SK-N-MC (cell line): ENCODE results near the gene FBXL16.

Experiments
- DNase-seq: peaks from one replicate; pipeline ENCODE4 v3.0.0-alpha.2; 2011; ENCODE audit warnings: low read depth, low spot score
- H3K27ac ChIP-seq: fragments of 200-600 bp; sonication (generic); 2 replicates; pipeline ENCODE4 v1.5.1; 2016; ENCODE audit warnings: mixed run types
- H3K36me3 ChIP-seq: fragments of 200-600 bp; sonication (generic); 2 replicates; pipeline ENCODE4 v1.6.1; 2017; ENCODE audit warnings: antibody characterized with exemption, low read length, mixed read lengths; ENCODE audit not compliant: insufficient read depth
- H3K4me3 ChIP-seq: fragments of 200-600 bp; sonication (generic); 2 replicates; pipeline ENCODE4 v1.5.1; 2016
- H3K9ac ChIP-seq: fragments of 200-600 bp; sonication (generic); 2 replicates; pipeline ENCODE4 v1.8.0; 2017; ENCODE audit warnings: mixed run types, mixed read lengths; ENCODE audit not compliant: insufficient read length
- H3K9me3 ChIP-seq: fragments of 200-600 bp; sonication (generic); 2 replicates; pipeline ENCODE4 v1.6.1; 2017; ENCODE audit warnings: low read depth, mild to moderate bottlenecking, antibody characterized with exemption, low read length, moderate library complexity, mixed read lengths
- EZH2 ChIP-seq: fragments of 200-600 bp; sonication (generic); IDR thresholded peaks from one replicate; pipeline ENCODE4 v1.6.1; 2017; ENCODE audit warnings: antibody characterized with exemption
- FOXP2 ChIP-seq: optimal IDR thresholded peaks from 2 replicates; pipeline ENCODE3; 2011; ENCODE audit warnings: mild to moderate bottlenecking, moderate library complexity; ENCODE audit not compliant: insufficient read depth; ENCODE audit errors: extremely low read length, control extremely low read depth
- POLR2AphosphoS5 ChIP-seq: IDR thresholded peaks from 2 replicates; pipeline ENCODE4 v1.6.1; 2012; ENCODE audit warnings: mild to moderate bottlenecking, low read depth, low read length, borderline replicate concordance

Gene FBXL16

GRCh38 chr16:708959-709358, 3.4 kb upstream of the FBXL16 start:
- TF ChIP-seq FOXP2 (no peak), POLR2AphosphoS5 (no peak), EZH2 (no peak)
- H3K27ac ChIP-seq, result no peak overlapping the region
- H3K36me3 ChIP-seq, result no peaks in the 10 kb centered on the region
- no peak overlapping the region for H3K4me3 ChIP-seq
- H3K9ac ChIP-seq, result no peak overlapping the region
- no peak for DNase-seq
- no peaks in the 10 kb centered on the region for H3K9me3 ChIP-seq

- Histone ChIP-seq H3K27ac (no peak overlapping the region), H3K36me3 (no peaks in the 10 kb centered on the region), H3K9me3 (no peaks in the 10 kb centered on the region), H3K4me3 (no peak overlapping the region), H3K9ac (no peak overlapping the region)
- TF ChIP-seq EZH2 (no peak), FOXP2 (no peak), POLR2AphosphoS5 (no peak)
- DNase-seq, result no peak
Observed at GRCh38 chr16:708019-708418, 2.4 kb upstream of the FBXL16 start.

GRCh38 chr16:707062-707538, 1.5 kb upstream of the FBXL16 start:
- TF ChIP-seq FOXP2, result no peak
- no peak for TF ChIP-seq EZH2
- TF ChIP-seq POLR2AphosphoS5, result no peak
- H3K9me3 ChIP-seq, result no peaks in the 10 kb centered on the region
- H3K9ac ChIP-seq, result no peak overlapping the region
- H3K27ac ChIP-seq, result no peak overlapping the region
- no peak overlapping the region for H3K4me3 ChIP-seq
- no peak for DNase-seq
- no peaks in the 10 kb centered on the region for H3K36me3 ChIP-seq

DNA sequence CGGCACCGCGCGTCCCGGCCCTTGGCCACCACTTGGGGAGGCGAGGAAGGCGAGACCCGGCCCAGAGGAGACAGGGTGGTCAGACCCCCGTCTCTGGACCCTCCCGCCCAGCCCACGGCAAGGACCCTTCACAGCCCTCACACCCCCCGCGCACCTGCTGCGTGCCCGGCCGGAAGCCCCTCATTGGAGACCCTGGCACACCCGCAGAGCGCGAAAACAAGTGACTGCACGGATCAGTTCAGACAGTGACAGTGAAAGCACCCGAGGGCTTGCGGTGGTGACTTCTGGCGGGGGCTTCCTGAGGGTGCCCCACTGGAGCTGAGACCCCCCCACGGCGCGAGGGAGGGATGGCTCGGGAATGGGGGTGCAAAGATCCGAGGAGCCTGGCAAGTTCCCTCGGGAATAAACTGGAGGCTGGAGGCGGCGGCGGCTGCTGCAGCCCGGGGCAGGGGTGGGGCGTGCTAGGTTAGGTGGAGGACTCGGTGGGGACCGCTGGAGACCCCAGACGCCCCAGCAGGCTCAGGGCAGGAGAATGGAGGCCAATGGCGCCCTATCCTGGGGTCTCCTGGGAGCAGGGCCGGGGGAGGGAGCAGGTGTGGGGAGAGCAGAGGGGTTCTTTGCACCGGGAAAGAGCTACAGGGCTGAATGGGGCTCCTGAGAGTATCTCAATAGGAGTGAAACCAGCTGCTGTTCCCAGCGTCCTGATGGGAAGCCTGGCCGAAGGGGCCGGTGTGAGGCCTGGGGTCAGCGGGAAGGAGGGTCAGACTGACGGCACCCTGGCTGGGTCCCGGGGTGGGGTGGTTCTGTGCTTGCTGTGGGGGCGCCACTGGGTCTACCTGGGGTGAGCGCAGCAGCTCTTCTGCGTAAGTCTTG, 824 bp upstream of the FBXL16 start:
- no peak for DNase-seq
- TF ChIP-seq EZH2 (no peak), POLR2AphosphoS5 (no peak), FOXP2 (no peak)
- H3K9ac ChIP-seq, result no peak overlapping the region
- H3K4me3 ChIP-seq, result no peak overlapping the region
- no peaks in the 10 kb centered on the region for H3K36me3 ChIP-seq
- no peaks in the 10 kb centered on the region for H3K9me3 ChIP-seq
- H3K27ac ChIP-seq, result no peak overlapping the region

DNA sequence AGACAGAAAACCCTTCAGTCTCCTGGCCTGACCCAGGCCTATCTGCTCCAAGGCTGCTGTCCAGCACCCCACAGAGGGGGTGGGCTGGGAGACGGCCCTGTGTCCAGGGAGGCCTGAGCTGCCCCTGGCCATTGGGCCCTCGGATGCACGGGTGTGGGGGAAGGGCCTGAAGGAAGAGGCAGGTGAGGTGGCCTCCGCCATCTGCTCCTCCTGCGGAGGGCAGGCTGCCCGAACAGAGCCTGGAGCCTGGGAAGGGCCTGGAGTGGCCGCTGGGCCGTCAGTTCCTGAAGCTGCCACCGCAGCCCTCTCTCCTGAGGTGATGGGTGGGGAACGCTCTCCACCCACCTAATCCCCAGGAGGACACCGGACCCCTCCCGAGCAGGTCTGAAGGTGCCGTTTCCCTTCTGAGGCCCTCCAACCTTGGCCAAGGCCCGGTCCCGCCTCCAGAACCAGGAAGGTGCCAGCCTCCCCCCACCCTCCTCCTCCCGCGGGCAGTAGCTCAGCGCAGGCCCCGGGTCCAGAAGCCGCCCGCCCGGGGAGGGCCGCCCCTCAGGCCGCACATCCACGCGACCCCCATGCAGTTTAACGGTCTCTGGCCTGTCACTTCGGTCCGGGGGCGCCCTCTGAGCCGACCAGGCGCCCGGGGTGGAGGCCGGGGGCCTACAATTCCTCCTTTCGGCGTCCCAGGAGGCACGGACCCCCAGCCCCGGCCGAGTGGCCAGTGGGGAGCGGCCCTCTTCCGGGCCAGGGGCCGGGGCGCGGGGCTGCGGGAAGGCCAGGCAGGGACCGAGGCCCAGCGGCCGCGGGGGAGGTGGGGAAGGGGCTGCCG, 835 bp downstream of the FBXL16 start:
- H3K9ac ChIP-seq, result no peak overlapping the region
- H3K36me3 ChIP-seq, result no peaks in the 10 kb centered on the region
- no peak overlapping the region for H3K4me3 ChIP-seq
- H3K9me3 ChIP-seq, result no peaks in the 10 kb centered on the region
- TF ChIP-seq POLR2AphosphoS5 (no peak), EZH2 (no peak)
- H3K27ac ChIP-seq, result no peak overlapping the region
- DNase-seq, result no peak

DNA sequence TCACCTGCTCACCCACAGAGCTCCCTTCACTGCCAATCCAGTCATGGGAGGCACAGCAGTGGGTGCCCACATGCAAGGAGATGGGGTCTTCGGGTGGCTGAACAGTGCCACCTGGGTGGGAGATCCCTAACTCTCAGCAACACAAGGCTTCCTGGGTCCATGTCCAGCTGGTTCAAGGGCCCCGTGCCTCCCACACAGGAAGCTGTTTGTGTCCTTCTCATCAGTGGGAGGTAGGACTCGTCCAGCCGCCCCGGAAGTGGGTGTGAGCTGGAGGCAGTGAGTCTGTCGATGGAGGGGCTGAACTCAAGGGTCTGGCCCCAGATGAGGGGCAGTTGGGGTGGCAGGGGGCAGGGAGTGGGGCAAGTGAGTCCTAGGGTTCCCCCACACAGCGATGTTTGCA, 1.6 kb downstream of the FBXL16 start:
- H3K27ac ChIP-seq, result no peak overlapping the region
- TF ChIP-seq POLR2AphosphoS5 (no peak), EZH2 (no peak), FOXP2 (no peak)

DNA sequence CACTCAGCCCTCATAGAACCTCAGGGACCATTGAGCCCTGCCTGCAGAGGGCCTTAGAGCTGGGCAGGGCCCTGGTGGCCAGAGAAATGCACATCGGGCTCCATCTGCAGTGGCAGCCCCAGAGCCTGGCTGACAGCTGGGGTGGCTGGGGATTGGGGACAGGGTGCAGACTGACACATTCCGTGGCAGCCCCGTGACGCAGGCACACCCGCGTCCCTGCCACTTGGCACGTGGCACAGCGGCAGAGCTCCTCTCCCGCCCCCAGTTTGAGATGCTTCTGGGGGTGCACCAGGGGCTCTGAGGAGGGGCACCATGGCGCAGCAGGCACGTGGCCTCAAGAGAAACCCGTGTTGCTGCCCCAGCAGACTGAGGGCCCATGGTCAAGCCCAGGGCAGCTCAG, 2.2 kb downstream of the FBXL16 start:
- Histone ChIP-seq H3K9me3 (no peaks in the 10 kb centered on the region), H3K36me3 (no peaks in the 10 kb centered on the region)
- TF ChIP-seq FOXP2 (no peak), EZH2 (no peak), POLR2AphosphoS5 (no peak)

More for the DNA sequence above, 1.6 kb downstream of the FBXL16 start:
- no peaks in the 10 kb centered on the region for H3K36me3 ChIP-seq
- no peak overlapping the region for H3K4me3 ChIP-seq
- no peak overlapping the region for H3K9ac ChIP-seq
- no peak for DNase-seq
- H3K9me3 ChIP-seq, result no peaks in the 10 kb centered on the region

GRCh38 chr16:702341-702740, 3.3 kb downstream of the FBXL16 start:
- Histone ChIP-seq H3K36me3 (no peaks in the 10 kb centered on the region), H3K9ac (no peak overlapping the region), H3K27ac (no peak overlapping the region), H3K9me3 (no peaks in the 10 kb centered on the region), H3K4me3 (no peak overlapping the region)
- no peak for DNase-seq
- TF ChIP-seq POLR2AphosphoS5 (no peak), FOXP2 (no peak), EZH2 (no peak)

More for the DNA sequence above, 2.2 kb downstream of the FBXL16 start:
- no peak for DNase-seq
- H3K27ac ChIP-seq, result no peak overlapping the region
- no peak overlapping the region for H3K4me3 ChIP-seq
- no peak overlapping the region for H3K9ac ChIP-seq
